Measurements from ENCODE around the gene CDH4. TPM values are rescaled to one million over a fixed set of nuclear protein-coding genes. Genes with fewer than 3 reads are reported as not detected.

Gene CDH4
- total RNA-seq, 1 experiment from 2014 or later = not detected

GRCh38 chr20:61476956-61477355, 224.9 kb downstream of the CDH4 start:
- intact Hi-C loops (cut with micrococcal nuclease; ENCODE audit: unreplicated experiment) = no loop called here
- POLR2A ChIA-PET (ENCODE audit: unreplicated experiment) = interaction anchor here (0.6 kb wide), 1 partner anchor 67 kb away, joined by 5 read pairs; no protein-coding TSS in a partner anchor

DNA sequence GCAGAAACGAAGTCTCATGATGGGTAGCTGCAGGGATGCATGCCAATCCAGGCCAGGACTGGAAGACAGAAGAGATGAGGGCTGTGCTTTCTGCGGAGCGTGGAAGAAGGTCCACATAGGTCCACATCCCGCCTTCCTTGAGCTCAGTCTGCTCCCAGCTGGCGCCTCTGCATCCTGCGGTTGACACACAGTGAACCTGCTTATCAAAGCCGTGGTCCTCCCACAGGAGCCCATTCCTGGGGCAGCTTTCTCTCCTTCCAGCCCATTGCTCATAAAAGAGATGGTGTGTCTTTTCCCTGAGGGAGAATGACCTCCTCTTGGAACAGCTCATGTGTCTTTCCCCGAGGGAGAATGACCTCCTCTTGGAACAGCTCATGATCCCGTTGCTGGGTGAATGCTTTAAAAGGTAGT, 225.4 kb downstream of the CDH4 start:
- Histone ChIP-seq H4K20me1 (ENCODE audit: insufficient read depth) (no peaks in the 10 kb centered on the region), H3K4me1 (replicated peaks; ENCODE audit: insufficient read depth) (no peaks in the 10 kb centered on the region), H3K4me3 (no peak overlapping the region), H3K4me2 (no peak overlapping the region), H3K36me3 (ENCODE audit: low read depth) (no peaks in the 10 kb centered on the region), H3K9me2 (ENCODE audit: insufficient read depth) (no peaks in the 10 kb centered on the region), H2AFZ (no peak overlapping the region), H3K79me2 (ENCODE audit: low read depth) (no peaks in the 10 kb centered on the region), H3K27ac (no peak overlapping the region), H3K27me3 (ENCODE audit: insufficient read depth, low read depth) (peaks cover 53% of the 10 kb centered on the region), H3F3A (ENCODE audit: insufficient read depth, low read depth) (no peaks in the 10 kb centered on the region), H3K9me3 (ENCODE audit: insufficient read depth, low read depth) (no peaks in the 10 kb centered on the region)
- no peak for DNase-seq
- ChIA-PET CTCF (no interaction called here), POLR2A (ENCODE audit: unreplicated experiment) (interaction anchor here (0.6 kb wide), 1 partner anchor 68 kb away, joined by 5 read pairs; no protein-coding TSS in a partner anchor)
- TF ChIP-seq CTCF (conservative IDR thresholded peaks at IDR 0.05) (no peak), EZH2 (IDR thresholded peaks at IDR 0.05; ENCODE audit: low read depth) (no peak)
- BruUV-seq (replicated peaks) = no TSS peak
- intact Hi-C loops (cut with micrococcal nuclease; ENCODE audit: unreplicated experiment) = no loop called here

More at GRCh38 chr20:61476956-61477355, 224.9 kb downstream of the CDH4 start:
- H2AFZ ChIP-seq = no peak overlapping the region
- no peaks in the 10 kb centered on the region for H3F3A ChIP-seq (ENCODE audit: insufficient read depth, low read depth)
- H3K4me3 ChIP-seq = no peak overlapping the region
- H4K20me1 ChIP-seq (ENCODE audit: insufficient read depth) = no peaks in the 10 kb centered on the region
- CTCF ChIA-PET = no interaction called here
- H3K79me2 ChIP-seq (ENCODE audit: low read depth) = no peaks in the 10 kb centered on the region
- no peak overlapping the region for H3K27ac ChIP-seq
- H3K4me2 ChIP-seq = no peak overlapping the region
- no TSS peak for BruUV-seq (replicated peaks)
- H3K4me1 ChIP-seq (replicated peaks; ENCODE audit: insufficient read depth) = no peaks in the 10 kb centered on the region
- peaks cover 55% of the 10 kb centered on the region for H3K27me3 ChIP-seq (ENCODE audit: insufficient read depth, low read depth)
- no peaks in the 10 kb centered on the region for H3K9me3 ChIP-seq (ENCODE audit: insufficient read depth, low read depth)
- no peaks in the 10 kb centered on the region for H3K9me2 ChIP-seq (ENCODE audit: insufficient read depth)
- TF ChIP-seq CTCF (conservative IDR thresholded peaks at IDR 0.05) = no peak
- no peak for TF ChIP-seq EZH2 (IDR thresholded peaks at IDR 0.05; ENCODE audit: low read depth)
- DNase-seq = no peak
- no peaks in the 10 kb centered on the region for H3K36me3 ChIP-seq (ENCODE audit: low read depth)

GRCh38 chr20:61478094-61478493, 226.0 kb downstream of the CDH4 start:
- intact Hi-C loops (cut with micrococcal nuclease; ENCODE audit: unreplicated experiment) = no loop called here
- Histone ChIP-seq H3K4me1 (replicated peaks; ENCODE audit: insufficient read depth) (no peaks in the 10 kb centered on the region), H3K9me3 (ENCODE audit: insufficient read depth, low read depth) (no peaks in the 10 kb centered on the region), H4K20me1 (ENCODE audit: insufficient read depth) (no peaks in the 10 kb centered on the region), H3K36me3 (ENCODE audit: low read depth) (no peaks in the 10 kb centered on the region), H3K79me2 (ENCODE audit: low read depth) (no peaks in the 10 kb centered on the region), H2AFZ (no peak overlapping the region), H3K27me3 (ENCODE audit: insufficient read depth, low read depth) (peaks cover 53% of the 10 kb centered on the region), H3K4me3 (no peak overlapping the region), H3K4me2 (no peak overlapping the region), H3K27ac (no peak overlapping the region), H3K9me2 (ENCODE audit: insufficient read depth) (no peaks in the 10 kb centered on the region), H3F3A (ENCODE audit: insufficient read depth, low read depth) (no peaks in the 10 kb centered on the region)
- POLR2A ChIA-PET (ENCODE audit: unreplicated experiment) = no interaction called here
- no TSS peak for BruUV-seq (replicated peaks)
- no peak for DNase-seq
- CTCF ChIA-PET = no interaction called here
- TF ChIP-seq EZH2 (IDR thresholded peaks at IDR 0.05; ENCODE audit: low read depth) = no peak
- no peak for TF ChIP-seq CTCF (conservative IDR thresholded peaks at IDR 0.05)
